HEK293 (cell line): ENCODE results near the gene PDE11A.

Source experiments
- YY1 ChIP-seq: fragments of 450-650 bp; formaldehyde crosslinking; IDR thresholded peaks from 2 replicates; pipeline ENCODE4 v1.5.1; 2018; ENCODE audit warnings: missing biosample characterization, missing genetic modification characterization
- ZNF132 ChIP-seq: fragments of 450-650 bp; formaldehyde crosslinking; IDR thresholded peaks from 2 replicates; pipeline ENCODE4 v1.5.1; 2017; ENCODE audit warnings: missing biosample characterization, missing genetic modification characterization, borderline replicate concordance
- ZNF146 ChIP-seq: fragments of 450-650 bp; formaldehyde crosslinking; IDR thresholded peaks from 2 replicates; pipeline ENCODE4 v1.5.1; 2016; ENCODE audit warnings: missing biosample characterization, missing genetic modification characterization
- ZNF19 ChIP-seq: fragments of 450-650 bp; formaldehyde crosslinking; IDR thresholded peaks from 2 replicates; pipeline ENCODE4; 2016; ENCODE audit warnings: missing biosample characterization, missing genetic modification characterization, low read depth
- ZNF335 ChIP-seq: fragments of 450-650 bp; formaldehyde crosslinking; conservative IDR thresholded peaks from 2 replicates; pipeline ENCODE4 v1.5.1; 2016; ENCODE audit warnings: missing biosample characterization, missing genetic modification characterization
- ZNF544 ChIP-seq: fragments of 450-650 bp; formaldehyde crosslinking; IDR thresholded peaks from 2 replicates; pipeline ENCODE4 v1.5.0; 2017; ENCODE audit warnings: missing biosample characterization, missing genetic modification characterization
- ZNF580 ChIP-seq: fragments of 450-650 bp; formaldehyde crosslinking; IDR thresholded peaks from 2 replicates; pipeline ENCODE4 v1.5.1; 2016; ENCODE audit warnings: missing biosample characterization, missing genetic modification characterization
- ZNF785 ChIP-seq: fragments of 450-650 bp; formaldehyde crosslinking; IDR thresholded peaks from 2 replicates; pipeline ENCODE4 v1.5.1; 2016; ENCODE audit warnings: missing biosample characterization, missing genetic modification characterization
- TF ChIP-seq, protein P1 (sequence below): fragments of 450-650 bp; IDR thresholded peaks from 2 replicates; pipeline ENCODE4 v1.5.1; 2018; ENCODE audit warnings: missing biosample characterization, missing genetic modification characterization
- TF ChIP-seq, protein P2 (sequence below): fragments of 450-650 bp; formaldehyde crosslinking; IDR thresholded peaks from 2 replicates; pipeline ENCODE4 v1.5.1; 2016; ENCODE audit warnings: missing biosample characterization, missing genetic modification characterization
- TF ChIP-seq, protein P3 (sequence below): fragments of 450-650 bp; formaldehyde crosslinking; IDR thresholded peaks from 2 replicates; pipeline ENCODE4 v1.5.1; 2016; ENCODE audit warnings: missing biosample characterization, missing genetic modification characterization
- TF ChIP-seq, protein P4 (sequence below): fragments of 450-650 bp; formaldehyde crosslinking; optimal IDR thresholded peaks from 2 replicates; pipeline ENCODE3; 2016; ENCODE audit warnings: missing biosample characterization, mild to moderate bottlenecking, missing genetic modification characterization
- TF ChIP-seq, protein P5 (sequence below): fragments of 450-650 bp; formaldehyde crosslinking; conservative IDR thresholded peaks from 2 replicates; pipeline ENCODE4 v1.5.1; 2016; ENCODE audit warnings: low read depth, missing biosample characterization, missing genetic modification characterization

DNA sequence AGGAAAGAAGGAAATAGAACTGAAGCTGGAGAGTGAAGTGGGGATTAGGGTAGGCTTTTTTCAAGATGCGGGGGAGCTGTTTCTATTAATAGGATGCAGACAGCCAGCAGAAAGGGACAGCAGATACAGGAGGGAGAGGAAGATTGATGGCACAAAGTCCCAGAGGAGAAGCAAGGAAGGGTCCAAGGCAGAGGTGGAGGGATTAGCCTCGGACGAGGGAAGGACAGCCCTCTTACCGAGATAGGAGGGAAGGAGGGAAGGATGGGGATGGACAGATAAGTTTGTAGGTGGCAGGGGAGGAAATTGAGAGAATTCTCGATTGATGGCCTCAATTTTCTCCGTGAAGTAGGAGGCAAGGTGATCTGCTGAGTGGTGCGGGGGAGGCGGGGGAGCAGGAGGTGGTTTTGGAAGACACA, 362.6 kb downstream of the PDE11A start:
- TF ChIP-seq, protein P1, sequence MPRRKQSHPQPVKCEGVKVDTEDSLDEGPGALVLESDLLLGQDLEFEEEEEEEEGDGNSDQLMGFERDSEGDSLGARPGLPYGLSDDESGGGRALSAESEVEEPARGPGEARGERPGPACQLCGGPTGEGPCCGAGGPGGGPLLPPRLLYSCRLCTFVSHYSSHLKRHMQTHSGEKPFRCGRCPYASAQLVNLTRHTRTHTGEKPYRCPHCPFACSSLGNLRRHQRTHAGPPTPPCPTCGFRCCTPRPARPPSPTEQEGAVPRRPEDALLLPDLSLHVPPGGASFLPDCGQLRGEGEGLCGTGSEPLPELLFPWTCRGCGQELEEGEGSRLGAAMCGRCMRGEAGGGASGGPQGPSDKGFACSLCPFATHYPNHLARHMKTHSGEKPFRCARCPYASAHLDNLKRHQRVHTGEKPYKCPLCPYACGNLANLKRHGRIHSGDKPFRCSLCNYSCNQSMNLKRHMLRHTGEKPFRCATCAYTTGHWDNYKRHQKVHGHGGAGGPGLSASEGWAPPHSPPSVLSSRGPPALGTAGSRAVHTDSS: no peak
- TF ChIP-seq ZNF19 (no peak), ZNF146 (tag by site-specific recombination) (no peak), ZNF335 (tag by site-specific recombination) (no peak), ZNF580 (tag by site-specific recombination) (no peak), ZNF785 (tag by site-specific recombination) (no peak), ZNF544 (tag by site-specific recombination) (no peak), YY1 (tag by site-specific recombination) (no peak), ZNF132 (tag by site-specific recombination) (no peak)
- TF ChIP-seq, protein P2, sequence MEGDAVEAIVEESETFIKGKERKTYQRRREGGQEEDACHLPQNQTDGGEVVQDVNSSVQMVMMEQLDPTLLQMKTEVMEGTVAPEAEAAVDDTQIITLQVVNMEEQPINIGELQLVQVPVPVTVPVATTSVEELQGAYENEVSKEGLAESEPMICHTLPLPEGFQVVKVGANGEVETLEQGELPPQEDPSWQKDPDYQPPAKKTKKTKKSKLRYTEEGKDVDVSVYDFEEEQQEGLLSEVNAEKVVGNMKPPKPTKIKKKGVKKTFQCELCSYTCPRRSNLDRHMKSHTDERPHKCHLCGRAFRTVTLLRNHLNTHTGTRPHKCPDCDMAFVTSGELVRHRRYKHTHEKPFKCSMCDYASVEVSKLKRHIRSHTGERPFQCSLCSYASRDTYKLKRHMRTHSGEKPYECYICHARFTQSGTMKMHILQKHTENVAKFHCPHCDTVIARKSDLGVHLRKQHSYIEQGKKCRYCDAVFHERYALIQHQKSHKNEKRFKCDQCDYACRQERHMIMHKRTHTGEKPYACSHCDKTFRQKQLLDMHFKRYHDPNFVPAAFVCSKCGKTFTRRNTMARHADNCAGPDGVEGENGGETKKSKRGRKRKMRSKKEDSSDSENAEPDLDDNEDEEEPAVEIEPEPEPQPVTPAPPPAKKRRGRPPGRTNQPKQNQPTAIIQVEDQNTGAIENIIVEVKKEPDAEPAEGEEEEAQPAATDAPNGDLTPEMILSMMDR: no peak
- TF ChIP-seq, protein P3, sequence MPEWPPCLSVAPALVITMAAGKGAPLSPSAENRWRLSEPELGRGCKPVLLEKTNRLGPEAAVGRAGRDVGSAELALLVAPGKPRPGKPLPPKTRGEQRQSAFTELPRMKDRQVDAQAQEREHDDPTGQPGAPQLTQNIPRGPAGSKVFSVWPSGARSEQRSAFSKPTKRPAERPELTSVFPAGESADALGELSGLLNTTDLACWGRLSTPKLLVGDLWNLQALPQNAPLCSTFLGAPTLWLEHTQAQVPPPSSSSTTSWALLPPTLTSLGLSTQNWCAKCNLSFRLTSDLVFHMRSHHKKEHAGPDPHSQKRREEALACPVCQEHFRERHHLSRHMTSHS (tag by site-specific recombination): no peak
- TF ChIP-seq, protein P4, sequence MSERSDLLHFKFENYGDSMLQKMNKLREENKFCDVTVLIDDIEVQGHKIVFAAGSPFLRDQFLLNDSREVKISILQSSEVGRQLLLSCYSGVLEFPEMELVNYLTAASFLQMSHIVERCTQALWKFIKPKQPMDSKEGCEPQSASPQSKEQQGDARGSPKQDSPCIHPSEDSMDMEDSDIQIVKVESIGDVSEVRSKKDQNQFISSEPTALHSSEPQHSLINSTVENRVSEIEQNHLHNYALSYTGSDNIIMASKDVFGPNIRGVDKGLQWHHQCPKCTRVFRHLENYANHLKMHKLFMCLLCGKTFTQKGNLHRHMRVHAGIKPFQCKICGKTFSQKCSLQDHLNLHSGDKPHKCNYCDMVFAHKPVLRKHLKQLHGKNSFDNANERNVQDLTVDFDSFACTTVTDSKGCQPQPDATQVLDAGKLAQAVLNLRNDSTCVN: no peak
- TF ChIP-seq, protein P5, sequence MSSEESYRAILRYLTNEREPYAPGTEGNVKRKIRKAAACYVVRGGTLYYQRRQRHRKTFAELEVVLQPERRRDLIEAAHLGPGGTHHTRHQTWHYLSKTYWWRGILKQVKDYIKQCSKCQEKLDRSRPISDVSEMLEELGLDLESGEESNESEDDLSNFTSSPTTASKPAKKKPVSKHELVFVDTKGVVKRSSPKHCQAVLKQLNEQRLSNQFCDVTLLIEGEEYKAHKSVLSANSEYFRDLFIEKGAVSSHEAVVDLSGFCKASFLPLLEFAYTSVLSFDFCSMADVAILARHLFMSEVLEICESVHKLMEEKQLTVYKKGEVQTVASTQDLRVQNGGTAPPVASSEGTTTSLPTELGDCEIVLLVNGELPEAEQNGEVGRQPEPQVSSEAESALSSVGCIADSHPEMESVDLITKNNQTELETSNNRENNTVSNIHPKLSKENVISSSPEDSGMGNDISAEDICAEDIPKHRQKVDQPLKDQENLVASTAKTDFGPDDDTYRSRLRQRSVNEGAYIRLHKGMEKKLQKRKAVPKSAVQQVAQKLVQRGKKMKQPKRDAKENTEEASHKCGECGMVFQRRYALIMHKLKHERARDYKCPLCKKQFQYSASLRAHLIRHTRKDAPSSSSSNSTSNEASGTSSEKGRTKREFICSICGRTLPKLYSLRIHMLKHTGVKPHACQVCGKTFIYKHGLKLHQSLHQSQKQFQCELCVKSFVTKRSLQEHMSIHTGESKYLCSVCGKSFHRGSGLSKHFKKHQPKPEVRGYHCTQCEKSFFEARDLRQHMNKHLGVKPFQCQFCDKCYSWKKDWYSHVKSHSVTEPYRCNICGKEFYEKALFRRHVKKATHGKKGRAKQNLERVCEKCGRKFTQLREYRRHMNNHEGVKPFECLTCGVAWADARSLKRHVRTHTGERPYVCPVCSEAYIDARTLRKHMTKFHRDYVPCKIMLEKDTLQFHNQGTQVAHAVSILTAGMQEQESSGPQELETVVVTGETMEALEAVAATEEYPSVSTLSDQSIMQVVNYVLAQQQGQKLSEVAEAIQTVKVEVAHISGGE (tag by site-specific recombination): no peak
